ENCODE measurements around the gene SASH1. TPM values are rescaled to one million over a fixed set of nuclear protein-coding genes. Genes with fewer than 3 reads are reported as not detected.

Gene SASH1
- 2.7 and 9.4 TPM in 2 replicates for total RNA-seq

GRCh38 chr6:148342350-148343046 is at the start of gene SASH1:
SASH1 (plus strand) TSS chr6:148342838; CDS start chr6:148343068, 230 bp downstream.

Measured in tracheal epithelial cell (primary cell).